Measurements from ENCODE around the gene LARGE1. TPM values are rescaled to one million over a fixed set of nuclear protein-coding genes. Genes with fewer than 3 reads are reported as not detected.

Gene LARGE1
- total and polyA plus RNA-seq, 2 of the 13 experiments (the other 11 are each of a cell fraction or from before 2014, with no cell fraction given) = 8.4 to 11.0 TPM

- TF ChIP-seq ZNF782 (CRISPR knock-in tag; IDR thresholded peaks at IDR 0.05; ENCODE audit: borderline replicate concordance) (no peak), ZNF362 (CRISPR knock-in tag; IDR thresholded peaks at IDR 0.05; ENCODE audit: borderline replicate concordance) (no peak), ZNF160 (CRISPR knock-in tag; IDR thresholded peaks at IDR 0.05) (no peak), ZBTB37 (CRISPR knock-in tag; IDR thresholded peaks at IDR 0.05) (peak; percentile 79; the same call in 1 of the 2 replicates), ZNF3 (CRISPR knock-in tag; IDR thresholded peaks at IDR 0.05) (peak; percentile 74; the same call in 1 of the 2 replicates), PHF8 (CRISPR knock-in tag; IDR thresholded peaks at IDR 0.05) (no peak), USF2 (IDR thresholded peaks at IDR 0.05; ENCODE audit: low read depth, low read length) (no peak), USF2 (CRISPR knock-in tag; IDR thresholded peaks at IDR 0.05; ENCODE audit: borderline replicate concordance) (no peak), HOXA5 (CRISPR knock-in tag; IDR thresholded peaks at IDR 0.05) (peak; percentile 59; the same call in 1 of the 2 replicates), ZNF326 (CRISPR knock-in tag; IDR thresholded peaks at IDR 0.05; ENCODE audit: borderline replicate concordance) (no peak), ZNF549 (CRISPR knock-in tag; IDR thresholded peaks at IDR 0.05) (no peak), MIER2 (CRISPR knock-in tag; IDR thresholded peaks at IDR 0.05) (peak; percentile 59; the same call in 1 of the 2 replicates), ZBTB8A (CRISPR knock-in tag; IDR thresholded peaks at IDR 0.05; ENCODE audit: borderline replicate concordance, low read depth) (no peak), ZZZ3 (CRISPR knock-in tag; IDR thresholded peaks at IDR 0.05; ENCODE audit: borderline replicate concordance) (no peak), ZNF18 (CRISPR knock-in tag; IDR thresholded peaks at IDR 0.05; ENCODE audit: insufficient replicate concordance) (no peak), NFE2L1 (CRISPR knock-in tag; IDR thresholded peaks at IDR 0.05; ENCODE audit: borderline replicate concordance) (no peak), IRF2 (CRISPR knock-in tag; IDR thresholded peaks at IDR 0.05) (peak; percentile 70; the same call in 1 of the 2 replicates), ZNF746 (CRISPR knock-in tag; IDR thresholded peaks at IDR 0.05) (no peak), RORA (CRISPR knock-in tag; IDR thresholded peaks at IDR 0.05) (no peak), NFE2L2 (IDR thresholded peaks at IDR 0.05; ENCODE audit: low read length) (no peak)
These were observed 409.8 kb downstream of the LARGE1 start (continued) for GRCh38 chr22:33510429-33510904.
